Liver (tissue), 3 donors: Measurements from ENCODE around the gene FKBP15.

ENCODE experiments used
- EGR1 ChIP-seq, 2 donors: IDR thresholded peaks; 2 replicates each; pipeline ENCODE4 v1.6.1; 2016 to 2018; ENCODE audit warnings: antibody characterized with exemption in 2 of 2, low read depth in 2 of 2
- JUND ChIP-seq, 2 donors: IDR thresholded peaks; 2 replicates each; pipeline ENCODE4 v1.6.1; 2016; ENCODE audit warnings: antibody characterized with exemption in 2 of 2
- RAD21 ChIP-seq, 2 donors: IDR thresholded peaks; 2 replicates each; pipeline ENCODE4 v1.6.1; 2016; ENCODE audit warnings: antibody characterized with exemption in 2 of 2, mild to moderate bottlenecking in 2 of 2
- RXRA ChIP-seq, 2 donors: IDR thresholded peaks; 2 replicates each; pipeline ENCODE4 v1.6.1; 2017 to 2018; ENCODE audit warnings: antibody characterized with exemption in 2 of 2, mild to moderate bottlenecking in 1 of 2
- TAF1 ChIP-seq: conservative IDR thresholded peaks from 2 replicates; pipeline ENCODE4 v1.6.1; 2016; ENCODE audit warnings: antibody characterized with exemption, mild to moderate bottlenecking
- YY1 ChIP-seq: IDR thresholded peaks from 2 replicates; pipeline ENCODE4 v1.6.1; 2016; ENCODE audit warnings: antibody characterized with exemption, mild to moderate bottlenecking
- TF ChIP-seq, protein P1 (sequence below): fragments of 150-350 bp; IDR thresholded peaks from 2 replicates; pipeline ENCODE4 v1.5.1; 2017; ENCODE audit warnings: improper control_type of control experiment, low read depth, low read length; ENCODE audit not compliant: missing input control
- TF ChIP-seq, protein P2 (sequence below): IDR thresholded peaks from 2 replicates; pipeline ENCODE4 v1.6.1; 2016; ENCODE audit warnings: antibody characterized with exemption
- TF ChIP-seq, protein P3 (sequence below): IDR thresholded peaks from 2 replicates; pipeline ENCODE4 v1.6.1; 2016; ENCODE audit warnings: antibody characterized with exemption
- TF ChIP-seq, protein P4 (sequence below): IDR thresholded peaks from 2 replicates; pipeline ENCODE4 v1.6.1; 2016; ENCODE audit warnings: antibody characterized with exemption
- TF ChIP-seq, protein P5 (sequence below): IDR thresholded peaks from 2 replicates; pipeline ENCODE4 v1.6.1; 2016; ENCODE audit warnings: antibody characterized with exemption, mild to moderate bottlenecking
- donor health status: healthy.
- donor health status: healthy.

DNA sequence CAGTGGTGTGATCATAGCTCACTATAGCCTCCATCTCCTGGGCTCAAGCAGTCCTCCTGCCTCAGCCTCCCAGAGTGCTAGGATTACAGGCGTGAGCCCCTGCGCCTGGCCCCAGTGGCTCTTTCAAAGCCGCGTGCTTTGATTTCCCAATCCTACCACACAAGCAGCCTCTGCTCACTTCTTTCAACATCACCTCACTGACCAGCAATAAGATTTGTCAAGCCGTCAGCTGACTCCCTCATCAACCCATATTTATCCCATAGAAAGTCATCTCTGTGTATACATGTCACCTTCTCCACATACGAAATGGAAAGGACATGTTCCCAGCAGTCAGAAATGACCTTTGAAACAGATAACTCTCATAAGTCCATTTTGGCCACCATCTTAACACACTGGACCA is 44.3 kb downstream of the FKBP15 start:
- TF ChIP-seq, protein P1, sequence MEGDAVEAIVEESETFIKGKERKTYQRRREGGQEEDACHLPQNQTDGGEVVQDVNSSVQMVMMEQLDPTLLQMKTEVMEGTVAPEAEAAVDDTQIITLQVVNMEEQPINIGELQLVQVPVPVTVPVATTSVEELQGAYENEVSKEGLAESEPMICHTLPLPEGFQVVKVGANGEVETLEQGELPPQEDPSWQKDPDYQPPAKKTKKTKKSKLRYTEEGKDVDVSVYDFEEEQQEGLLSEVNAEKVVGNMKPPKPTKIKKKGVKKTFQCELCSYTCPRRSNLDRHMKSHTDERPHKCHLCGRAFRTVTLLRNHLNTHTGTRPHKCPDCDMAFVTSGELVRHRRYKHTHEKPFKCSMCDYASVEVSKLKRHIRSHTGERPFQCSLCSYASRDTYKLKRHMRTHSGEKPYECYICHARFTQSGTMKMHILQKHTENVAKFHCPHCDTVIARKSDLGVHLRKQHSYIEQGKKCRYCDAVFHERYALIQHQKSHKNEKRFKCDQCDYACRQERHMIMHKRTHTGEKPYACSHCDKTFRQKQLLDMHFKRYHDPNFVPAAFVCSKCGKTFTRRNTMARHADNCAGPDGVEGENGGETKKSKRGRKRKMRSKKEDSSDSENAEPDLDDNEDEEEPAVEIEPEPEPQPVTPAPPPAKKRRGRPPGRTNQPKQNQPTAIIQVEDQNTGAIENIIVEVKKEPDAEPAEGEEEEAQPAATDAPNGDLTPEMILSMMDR = no peak
- TF ChIP-seq YY1 (no peak), JUND (IDR thresholded peaks at IDR 0.05) (no peak), RXRA (IDR thresholded peaks at IDR 0.05) (no peak), EGR1 (IDR thresholded peaks at IDR 0.05; ENCODE audit: low read depth in 2 of 2) (no peak), RAD21 (IDR thresholded peaks at IDR 0.05) (no peak), TAF1 (no peak)
- TF ChIP-seq, protein P2, sequence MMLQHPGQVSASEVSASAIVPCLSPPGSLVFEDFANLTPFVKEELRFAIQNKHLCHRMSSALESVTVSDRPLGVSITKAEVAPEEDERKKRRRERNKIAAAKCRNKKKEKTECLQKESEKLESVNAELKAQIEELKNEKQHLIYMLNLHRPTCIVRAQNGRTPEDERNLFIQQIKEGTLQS = no peak
- TF ChIP-seq, protein P3, sequence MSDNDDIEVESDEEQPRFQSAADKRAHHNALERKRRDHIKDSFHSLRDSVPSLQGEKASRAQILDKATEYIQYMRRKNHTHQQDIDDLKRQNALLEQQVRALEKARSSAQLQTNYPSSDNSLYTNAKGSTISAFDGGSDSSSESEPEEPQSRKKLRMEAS = no peak
- TF ChIP-seq, protein P4, sequence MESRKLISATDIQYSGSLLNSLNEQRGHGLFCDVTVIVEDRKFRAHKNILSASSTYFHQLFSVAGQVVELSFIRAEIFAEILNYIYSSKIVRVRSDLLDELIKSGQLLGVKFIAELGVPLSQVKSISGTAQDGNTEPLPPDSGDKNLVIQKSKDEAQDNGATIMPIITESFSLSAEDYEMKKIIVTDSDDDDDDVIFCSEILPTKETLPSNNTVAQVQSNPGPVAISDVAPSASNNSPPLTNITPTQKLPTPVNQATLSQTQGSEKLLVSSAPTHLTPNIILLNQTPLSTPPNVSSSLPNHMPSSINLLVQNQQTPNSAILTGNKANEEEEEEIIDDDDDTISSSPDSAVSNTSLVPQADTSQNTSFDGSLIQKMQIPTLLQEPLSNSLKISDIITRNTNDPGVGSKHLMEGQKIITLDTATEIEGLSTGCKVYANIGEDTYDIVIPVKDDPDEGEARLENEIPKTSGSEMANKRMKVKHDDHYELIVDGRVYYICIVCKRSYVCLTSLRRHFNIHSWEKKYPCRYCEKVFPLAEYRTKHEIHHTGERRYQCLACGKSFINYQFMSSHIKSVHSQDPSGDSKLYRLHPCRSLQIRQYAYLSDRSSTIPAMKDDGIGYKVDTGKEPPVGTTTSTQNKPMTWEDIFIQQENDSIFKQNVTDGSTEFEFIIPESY = no peak
- TF ChIP-seq, protein P5, sequence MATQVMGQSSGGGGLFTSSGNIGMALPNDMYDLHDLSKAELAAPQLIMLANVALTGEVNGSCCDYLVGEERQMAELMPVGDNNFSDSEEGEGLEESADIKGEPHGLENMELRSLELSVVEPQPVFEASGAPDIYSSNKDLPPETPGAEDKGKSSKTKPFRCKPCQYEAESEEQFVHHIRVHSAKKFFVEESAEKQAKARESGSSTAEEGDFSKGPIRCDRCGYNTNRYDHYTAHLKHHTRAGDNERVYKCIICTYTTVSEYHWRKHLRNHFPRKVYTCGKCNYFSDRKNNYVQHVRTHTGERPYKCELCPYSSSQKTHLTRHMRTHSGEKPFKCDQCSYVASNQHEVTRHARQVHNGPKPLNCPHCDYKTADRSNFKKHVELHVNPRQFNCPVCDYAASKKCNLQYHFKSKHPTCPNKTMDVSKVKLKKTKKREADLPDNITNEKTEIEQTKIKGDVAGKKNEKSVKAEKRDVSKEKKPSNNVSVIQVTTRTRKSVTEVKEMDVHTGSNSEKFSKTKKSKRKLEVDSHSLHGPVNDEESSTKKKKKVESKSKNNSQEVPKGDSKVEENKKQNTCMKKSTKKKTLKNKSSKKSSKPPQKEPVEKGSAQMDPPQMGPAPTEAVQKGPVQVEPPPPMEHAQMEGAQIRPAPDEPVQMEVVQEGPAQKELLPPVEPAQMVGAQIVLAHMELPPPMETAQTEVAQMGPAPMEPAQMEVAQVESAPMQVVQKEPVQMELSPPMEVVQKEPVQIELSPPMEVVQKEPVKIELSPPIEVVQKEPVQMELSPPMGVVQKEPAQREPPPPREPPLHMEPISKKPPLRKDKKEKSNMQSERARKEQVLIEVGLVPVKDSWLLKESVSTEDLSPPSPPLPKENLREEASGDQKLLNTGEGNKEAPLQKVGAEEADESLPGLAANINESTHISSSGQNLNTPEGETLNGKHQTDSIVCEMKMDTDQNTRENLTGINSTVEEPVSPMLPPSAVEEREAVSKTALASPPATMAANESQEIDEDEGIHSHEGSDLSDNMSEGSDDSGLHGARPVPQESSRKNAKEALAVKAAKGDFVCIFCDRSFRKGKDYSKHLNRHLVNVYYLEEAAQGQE = no peak
